IPS-NIHi7 (cell line): ENCODE measurements around the gene GEMIN2.
"Not testable (repeated sequence)": the region's sequence is repeated elsewhere in the genome, so short reads cannot be mapped to it uniquely, and the experiment has no call there.

Experiments used
- DNase-seq: peaks from one replicate; pipeline ENCODE4 v3.0.0; 2012; ENCODE audit warnings: mixed read lengths; ENCODE audit errors: extremely low spot score

The GEMIN2 gene

DNA sequence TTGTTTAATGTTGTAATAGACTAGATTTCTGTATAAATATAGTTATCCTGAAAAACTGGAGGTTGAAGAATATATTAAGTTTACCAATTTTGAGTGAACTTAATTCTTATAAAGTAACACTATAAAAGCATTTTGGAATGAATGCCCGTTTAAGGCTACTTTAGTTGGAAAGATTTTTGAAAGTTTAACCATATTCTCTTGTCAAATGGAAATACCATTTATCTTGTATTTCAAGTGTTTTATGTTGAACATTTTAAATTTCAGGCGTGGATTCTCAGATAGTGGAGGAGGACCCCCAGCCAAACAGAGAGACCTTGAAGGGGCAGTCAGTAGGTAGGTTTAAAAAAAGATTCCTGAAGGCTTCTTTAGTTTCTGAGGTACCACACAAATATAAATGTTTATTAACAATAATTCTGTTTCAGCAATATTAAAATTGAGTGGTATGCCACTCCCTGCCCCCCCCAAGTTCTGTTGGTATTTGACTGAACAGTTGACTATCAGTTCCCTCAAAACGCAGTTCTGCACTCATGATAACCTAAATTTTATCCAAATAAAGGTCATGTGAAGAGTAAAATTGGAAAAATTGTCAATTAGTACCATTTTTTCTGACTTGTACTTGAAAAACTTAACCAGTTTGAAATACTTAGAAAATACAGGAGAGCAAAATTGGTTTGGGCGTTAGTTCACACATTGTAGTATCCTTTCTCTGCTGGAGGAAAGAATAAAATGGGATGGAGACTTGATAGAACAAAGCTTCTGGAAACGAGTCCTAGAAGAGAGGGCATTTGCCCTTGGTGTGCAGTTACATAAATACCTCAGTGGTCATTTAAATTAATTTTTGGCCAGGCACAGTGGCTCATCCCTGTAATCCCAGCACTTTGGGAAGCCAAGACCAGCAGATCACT lies 62.4 kb downstream of the GEMIN2 start:
- no peak for DNase-seq

DNA sequence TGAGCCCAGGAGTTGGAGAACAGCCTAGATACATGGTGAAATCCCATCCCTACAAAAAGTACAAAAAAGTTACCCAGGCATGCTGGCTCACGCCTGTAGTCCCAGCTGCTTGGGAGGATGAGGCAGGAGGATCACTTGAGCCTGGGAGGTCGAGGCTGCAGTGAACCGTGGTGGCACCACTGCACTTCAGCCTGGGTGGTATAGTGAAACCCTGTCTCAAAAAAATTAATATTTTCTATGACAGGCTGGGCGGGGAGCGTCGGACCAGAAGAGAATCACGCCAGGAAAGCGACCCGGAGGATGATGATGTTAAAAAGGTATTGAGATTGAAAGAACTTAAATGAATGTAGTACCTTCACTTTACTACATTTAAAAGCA lies 63.0 kb downstream of the GEMIN2 start:
- DNase-seq: no peak

GRCh38 chr14:39179042-39179441 lies 64.9 kb downstream of the GEMIN2 start:
- no peak for DNase-seq

DNA sequence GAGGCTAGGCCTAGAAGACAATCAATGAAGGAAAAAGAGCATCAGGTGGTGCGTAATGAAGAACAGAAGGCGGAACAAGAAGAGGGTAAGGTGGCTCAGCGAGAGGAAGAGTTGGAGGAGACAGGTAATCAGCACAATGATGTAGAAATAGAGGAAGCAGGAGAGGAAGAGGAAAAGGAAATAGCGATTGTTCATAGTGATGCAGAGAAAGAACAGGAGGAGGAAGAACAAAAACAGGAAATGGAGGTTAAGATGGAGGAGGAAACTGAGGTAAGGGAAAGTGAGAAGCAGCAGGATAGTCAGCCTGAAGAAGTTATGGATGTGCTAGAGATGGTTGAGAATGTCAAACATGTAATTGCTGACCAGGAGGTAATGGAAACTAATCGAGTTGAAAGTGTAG lies 66.4 kb downstream of the GEMIN2 start:
- no peak for DNase-seq

- no peak for DNase-seq
These were observed 67.0 kb downstream of the GEMIN2 start for GRCh38 chr14:39181026-39181692.

DNA sequence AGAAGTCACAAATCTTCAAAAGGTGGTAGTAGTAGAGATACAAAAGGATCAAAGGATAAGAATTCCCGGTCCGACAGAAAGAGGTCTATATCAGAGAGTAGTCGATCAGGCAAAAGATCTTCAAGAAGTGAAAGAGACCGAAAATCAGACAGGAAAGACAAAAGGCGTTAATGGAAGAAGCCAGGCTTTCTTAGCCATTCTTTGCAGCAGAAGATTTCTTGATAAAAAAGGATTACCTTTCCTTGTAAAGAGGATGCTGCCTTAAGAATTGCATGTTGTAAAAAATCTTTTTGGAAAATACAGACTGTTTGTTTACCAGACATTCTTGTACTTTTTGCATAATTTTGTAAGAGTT lies 67.5 kb downstream of the GEMIN2 start:
- DNase-seq: no peak

DNA sequence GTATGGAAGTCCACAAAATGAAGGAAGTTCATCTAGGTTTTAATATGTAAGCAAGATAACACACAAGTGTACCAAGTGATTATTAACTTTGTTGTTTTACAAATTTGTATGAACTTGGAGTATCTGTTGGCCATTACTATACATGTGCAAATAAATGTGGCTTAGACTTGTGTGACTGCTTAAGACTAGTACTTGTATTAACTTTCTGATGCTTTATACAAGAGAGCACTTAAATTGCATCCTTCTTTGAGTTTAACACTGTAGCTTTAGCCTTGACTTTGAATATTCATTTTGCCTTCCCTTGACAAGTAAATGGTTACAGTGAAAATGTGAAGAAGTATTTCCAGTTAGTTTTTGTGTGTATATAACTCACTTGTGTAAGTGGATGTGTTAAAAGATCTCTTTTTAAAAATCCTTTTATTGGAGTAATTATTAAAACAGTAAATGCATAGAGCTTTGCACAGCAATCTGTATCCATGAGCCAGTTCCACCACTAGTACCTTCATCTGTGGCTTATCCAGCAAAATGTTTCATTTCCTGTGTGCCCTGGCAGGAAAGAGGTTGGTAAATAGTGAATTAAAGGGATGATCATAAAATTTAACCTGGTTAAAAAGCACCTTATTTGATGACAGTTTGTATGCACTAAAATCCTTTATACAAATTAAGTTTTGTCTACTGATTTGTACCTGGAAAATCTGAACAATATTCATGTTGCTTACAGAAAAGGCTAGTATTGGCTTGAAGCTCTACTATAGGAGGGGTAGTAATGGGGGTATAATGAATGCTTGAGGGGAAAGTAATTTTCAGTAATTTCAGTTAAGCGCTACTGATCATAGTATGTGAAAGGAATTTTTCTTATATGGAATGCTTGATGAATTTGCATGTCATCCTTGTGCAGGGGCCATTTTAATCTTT lies 68.9 kb downstream of the GEMIN2 start:
- no peak for DNase-seq

GRCh38 chr14:39183685-39184003 lies 69.5 kb downstream of the GEMIN2 start:
- not testable (repeated sequence) for DNase-seq

- no peak for DNase-seq
These were observed 70.6 kb downstream of the GEMIN2 start for GRCh38 chr14:39184628-39185255.

DNA sequence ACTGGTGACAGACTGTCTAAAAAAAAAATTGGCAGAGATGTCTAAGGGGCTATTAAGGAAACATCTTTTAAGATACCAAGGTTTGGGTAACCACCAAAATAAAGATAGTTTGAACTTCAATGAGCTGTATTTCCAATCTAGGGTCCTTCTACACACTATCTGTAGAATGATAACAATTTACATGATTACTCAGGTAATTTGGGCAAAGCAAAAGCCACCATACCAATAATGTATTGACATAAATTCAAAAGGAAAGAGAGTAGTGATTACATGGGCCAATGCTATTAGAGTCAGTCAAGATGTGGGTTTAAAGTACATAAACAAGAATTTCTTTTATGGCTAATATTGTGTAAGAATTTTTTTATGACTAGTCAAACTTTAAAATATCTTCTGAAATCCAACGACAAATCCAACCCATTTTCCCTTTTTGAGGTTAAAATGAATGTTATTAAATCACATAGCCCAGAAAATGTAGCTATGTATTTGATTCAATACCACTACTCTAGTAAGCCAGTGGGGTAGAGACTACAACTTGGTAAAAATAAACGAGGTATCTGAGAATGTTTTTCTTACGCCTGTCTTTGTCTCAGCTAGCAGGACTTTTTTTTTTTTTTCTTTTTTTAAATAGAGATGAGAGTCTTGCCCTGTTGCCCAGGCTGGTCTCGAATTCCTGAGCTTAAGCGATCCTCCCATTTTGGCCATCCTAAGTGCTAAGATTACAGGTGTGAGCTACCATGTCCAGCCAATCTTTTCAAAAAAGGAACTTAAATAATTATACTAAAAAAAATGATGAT lies 71.3 kb downstream of the GEMIN2 start:
- no peak for DNase-seq
